Caco-2 (cell line): Measurements from ENCODE around the gene TP53I13. TPM values are rescaled to one million over a fixed set of nuclear protein-coding genes. Genes with fewer than 3 reads are reported as not detected.

Experiments
- BruUV-seq: library from RNA; stranded (reverse); fragments of 400-500 nt; replicated peaks from 2 replicates; lab custom pipeline; 2021; lab: Mats Ljungman, UMichigan
- CTCF ChIA-PET: fragments of 300-600 bp; sonication (Branson Sonifier 250); formaldehyde crosslinking; loops from one replicate; lab custom pipeline; 2022; ENCODE audit warnings: antibody characterized with exemption; lab: Charles Lee
- POLR2A ChIA-PET: fragments of 300-600 bp; sonication (Branson Sonifier 250); formaldehyde crosslinking; loops from one replicate; lab custom pipeline; 2022; ENCODE audit warnings: antibody characterized with exemption; lab: Charles Lee
- DNase-seq, 2 experiments: peaks; one replicate each; pipeline versions ENCODE4 v3.0.0 to v3.0.0-alpha.2; 2020 to 2022
- H3K27me3 ChIP-seq: replicated peaks from 2 replicates; pipeline ENCODE4 v1.6.0; 2011; ENCODE audit warnings: low read length; ENCODE audit not compliant: control insufficient read depth, insufficient read depth
- H3K36me3 ChIP-seq: 2 replicates; pipeline ENCODE4 v1.5.1; 2011; ENCODE audit warnings: low read length; ENCODE audit not compliant: control insufficient read depth, insufficient read depth
- H3K4me1 ChIP-seq: fragments of 250-450 bp; sonication (Bioruptor Pico); 2 replicates; pipeline ENCODE4 v1.5.1; 2020; ENCODE audit warnings: mild to moderate bottlenecking
- H3K4me3 ChIP-seq: 2 replicates; pipeline ENCODE4 v1.5.1; 2011; ENCODE audit warnings: low read depth, mild to moderate bottlenecking, control low read depth, low read length
- H3K9me3 ChIP-seq: fragments of 250-450 bp; sonication (Bioruptor Pico); 2 replicates; pipeline ENCODE4 v1.5.1; 2020; ENCODE audit warnings: mild to moderate bottlenecking, moderate library complexity
- H3K27ac Mint-ChIP-seq: one replicate; pipeline ENCODE4 v1.8.0; 2022; ENCODE audit warnings: mixed read lengths; ENCODE audit not compliant: unreplicated experiment
- H3K27me3 Mint-ChIP-seq: one replicate; pipeline ENCODE4 v1.8.0; 2022; ENCODE audit warnings: mixed read lengths; ENCODE audit not compliant: insufficient read depth, unreplicated experiment
- H3K36me3 Mint-ChIP-seq: one replicate; pipeline ENCODE4 v1.8.0; 2022; ENCODE audit warnings: mild to moderate bottlenecking, mixed read lengths; ENCODE audit not compliant: insufficient read depth, unreplicated experiment
- H3K4me1 Mint-ChIP-seq: one replicate; pipeline ENCODE4 v1.8.0; 2022; ENCODE audit warnings: low read depth, mixed read lengths; ENCODE audit not compliant: unreplicated experiment
- H3K4me3 Mint-ChIP-seq: one replicate; pipeline ENCODE4 v1.8.0; 2022; ENCODE audit warnings: mild to moderate bottlenecking, moderate library complexity, mixed read lengths; ENCODE audit not compliant: unreplicated experiment
- H3K9me3 Mint-ChIP-seq: one replicate; pipeline ENCODE4 v1.8.0; 2022; ENCODE audit warnings: mixed read lengths; ENCODE audit not compliant: unreplicated experiment
- CTCF ChIP-seq, 2 experiments: fragments of 200-600 bp in 1 of 2; IDR thresholded peaks; 1 replicate in 1 of 2; 2 replicates in 1 of 2; pipeline versions ENCODE4 v1.5.1 to v1.8.0; 2011 to 2022; ENCODE audit warnings: antibody characterized with exemption in 1 of 2, control low read depth in 1 of 2, inconsistent platforms in 1 of 2, low read depth in 1 of 2, low read length in 1 of 2, mild to moderate bottlenecking in 1 of 2, moderate library complexity in 1 of 2; ENCODE audit not compliant: insufficient read depth in 1 of 2, severe bottlenecking in 1 of 2, unreplicated experiment in 1 of 2
- intact Hi-C: fragments of 100-400 bp; cut with micrococcal nuclease; formaldehyde crosslinking; loops from one replicate; pipeline ENCODE4 v1.10.0; 2022; ENCODE audit not compliant: unreplicated experiment
- total RNA-seq: library from RNA; stranded (reverse); gene quantifications from 2 replicates; pipeline ENCODE4 v1.2.3, GENCODE V29; 2022

The TP53I13 gene
- total RNA-seq, 1 experiment from 2014 or later, result 49.2 TPM

- no peak overlapping the region for H3K27ac Mint-ChIP-seq
- peaks cover 17% of the 10 kb centered on the region for H3K4me1 Mint-ChIP-seq
- Histone ChIP-seq H3K27me3 (no peaks in the 10 kb centered on the region), H3K36me3 (no peaks in the 10 kb centered on the region; the same call in 1 of the 2 replicates), H3K4me1 (peaks cover 40% of the 10 kb centered on the region), H3K4me3 (no peak overlapping the region), H3K9me3 (no peaks in the 10 kb centered on the region)
- H3K27me3 Mint-ChIP-seq, result no peaks in the 10 kb centered on the region
- CTCF ChIA-PET, result no interaction called here
- H3K36me3 Mint-ChIP-seq, result peaks cover 30% of the 10 kb centered on the region
- no peaks in the 10 kb centered on the region for H3K9me3 Mint-ChIP-seq
- no peak for DNase-seq
- intact Hi-C loops, result no loop called here
- no TSS peak for BruUV-seq
- no peak for TF ChIP-seq CTCF (IDR thresholded peaks at IDR 0.05; ENCODE audit: insufficient read depth in 1 of 2, low read depth in 1 of 2, low read length in 1 of 2, severe bottlenecking in 1 of 2, unreplicated experiment in 1 of 2)
- no peak overlapping the region for H3K4me3 Mint-ChIP-seq
- POLR2A ChIA-PET, result no interaction called here
Observed at GRCh38 chr17:29559640-29560039, 8.9 kb upstream of the TP53I13 start.

DNA sequence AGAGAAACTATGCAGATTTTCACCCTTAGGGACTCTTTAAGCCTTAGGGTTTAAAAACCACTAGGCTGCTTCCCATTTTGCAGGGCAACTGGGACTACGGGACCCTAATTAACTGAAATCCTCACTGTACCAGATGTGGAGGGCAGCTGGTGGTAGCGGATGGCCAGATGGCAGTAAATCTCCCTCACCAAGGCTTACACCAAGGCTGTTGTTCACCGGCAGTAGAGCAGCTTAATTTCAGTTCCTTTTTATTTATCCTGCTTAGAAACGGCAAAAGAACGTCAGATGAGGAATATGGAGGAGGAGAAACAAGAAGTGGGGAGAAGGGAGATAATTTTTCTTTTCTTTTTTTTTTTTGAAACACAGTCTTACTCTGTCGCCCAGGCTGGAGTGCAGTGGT is 8.2 kb upstream of the TP53I13 start:
- CTCF ChIA-PET, result no interaction called here

More for the DNA sequence above, 8.2 kb upstream of the TP53I13 start:
- no TSS peak for BruUV-seq
- no peaks in the 10 kb centered on the region for H3K27me3 Mint-ChIP-seq
- no peak for DNase-seq
- H3K27me3 ChIP-seq, result no peaks in the 10 kb centered on the region
- intact Hi-C loops, result no loop called here
- TF ChIP-seq CTCF (IDR thresholded peaks at IDR 0.05; ENCODE audit: insufficient read depth in 1 of 2, low read depth in 1 of 2, low read length in 1 of 2, severe bottlenecking in 1 of 2, unreplicated experiment in 1 of 2), result no peak
- POLR2A ChIA-PET, result no interaction called here
- peaks cover 17% of the 10 kb centered on the region for H3K4me1 Mint-ChIP-seq
- peaks cover 30% of the 10 kb centered on the region for H3K36me3 Mint-ChIP-seq
- H3K4me3 ChIP-seq, result no peak overlapping the region
- no peak overlapping the region for H3K4me3 Mint-ChIP-seq
- H3K4me1 ChIP-seq, result peaks cover 37% of the 10 kb centered on the region
- H3K9me3 ChIP-seq, result no peaks in the 10 kb centered on the region
- no peaks in the 10 kb centered on the region; the same call in 1 of the 2 replicates for H3K36me3 ChIP-seq
- H3K9me3 Mint-ChIP-seq, result no peaks in the 10 kb centered on the region
- no peak overlapping the region for H3K27ac Mint-ChIP-seq
